ENCODE measurements around the gene CCDC14.

GRCh38 chr3:123880998-123881561 is 79.9 kb downstream of the CCDC14 start:
- TF ChIP-seq CTCF (IDR thresholded peaks at IDR 0.05) (peak; percentile 44), CBFB (CRISPR knock-in tag; IDR thresholded peaks at IDR 0.05; ENCODE audit: low read depth) (no peak), PREB (CRISPR knock-in tag; IDR thresholded peaks at IDR 0.05; ENCODE audit: borderline replicate concordance) (no peak), CREB1 (CRISPR knock-in tag; IDR thresholded peaks at IDR 0.05) (no peak), ZNF281 (CRISPR knock-in tag; IDR thresholded peaks at IDR 0.05) (no peak), TEAD4 (CRISPR knock-in tag; IDR thresholded peaks at IDR 0.05) (no peak), GABPB1 (CRISPR knock-in tag; IDR thresholded peaks at IDR 0.05) (no peak), GTF2I (CRISPR knock-in tag; conservative IDR thresholded peaks at IDR 0.05) (no peak), NR3C1 (CRISPR knock-in tag; conservative IDR thresholded peaks at IDR 0.05; ENCODE audit: low read depth) (no peak), HMGXB4 (CRISPR knock-in tag; IDR thresholded peaks at IDR 0.05) (no peak), ZNF263 (CRISPR knock-in tag; IDR thresholded peaks at IDR 0.05; ENCODE audit: low read depth) (no peak), SP1 (CRISPR knock-in tag; conservative IDR thresholded peaks at IDR 0.05) (no peak)
